Upper lobe of left lung (tissue), 4 donors: ENCODE data around the gene PIP4K2C.

Experiments used
- CTCF ChIP-seq, 6 experiments: fragments of 450-650 bp in 4 of 6; fragments of 200-600 bp in 2 of 6; sonication (generic) in 2 of 6; IDR thresholded peaks; one replicate each; pipeline ENCODE4 v1.5.1; 2016 to 2019; ENCODE audit warnings: antibody characterized with exemption in 6 of 6
- POLR2AphosphoS5 ChIP-seq, 2 donors: sonication (generic); formaldehyde crosslinking; IDR thresholded peaks; one replicate each; pipeline ENCODE4 v1.5.1; 2017; ENCODE audit warnings: antibody characterized with exemption in 2 of 2

GRCh38 chr12:57552835-57553313 is 38.1 kb upstream of the PIP4K2C start:
- TF ChIP-seq CTCF (IDR thresholded peaks at IDR 0.05) (no peak), POLR2AphosphoS5 (IDR thresholded peaks at IDR 0.05) (no peak)
